Measurements from ENCODE around the gene SLC22A14.

DNA sequence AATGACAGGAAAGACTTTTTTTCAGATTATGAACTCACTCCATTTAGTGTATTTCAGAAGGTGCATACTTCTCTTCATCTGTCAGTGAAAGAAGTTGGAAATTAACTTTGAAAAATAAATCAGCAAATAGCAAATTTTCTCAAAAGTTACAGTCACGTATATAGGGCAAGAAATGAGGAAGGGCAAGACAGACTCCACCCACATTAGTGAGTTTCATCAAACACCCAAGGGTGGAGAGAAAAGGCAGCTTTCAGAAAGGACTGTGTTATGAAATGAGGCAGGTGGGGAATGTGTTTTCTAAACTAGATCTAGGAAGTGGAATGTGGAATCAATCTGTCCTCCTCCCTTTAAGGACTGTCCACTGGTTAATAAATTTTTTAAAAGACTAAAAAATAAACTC lies 13.6 kb upstream of the SLC22A14 start:
- TF ChIP-seq, protein P1, sequence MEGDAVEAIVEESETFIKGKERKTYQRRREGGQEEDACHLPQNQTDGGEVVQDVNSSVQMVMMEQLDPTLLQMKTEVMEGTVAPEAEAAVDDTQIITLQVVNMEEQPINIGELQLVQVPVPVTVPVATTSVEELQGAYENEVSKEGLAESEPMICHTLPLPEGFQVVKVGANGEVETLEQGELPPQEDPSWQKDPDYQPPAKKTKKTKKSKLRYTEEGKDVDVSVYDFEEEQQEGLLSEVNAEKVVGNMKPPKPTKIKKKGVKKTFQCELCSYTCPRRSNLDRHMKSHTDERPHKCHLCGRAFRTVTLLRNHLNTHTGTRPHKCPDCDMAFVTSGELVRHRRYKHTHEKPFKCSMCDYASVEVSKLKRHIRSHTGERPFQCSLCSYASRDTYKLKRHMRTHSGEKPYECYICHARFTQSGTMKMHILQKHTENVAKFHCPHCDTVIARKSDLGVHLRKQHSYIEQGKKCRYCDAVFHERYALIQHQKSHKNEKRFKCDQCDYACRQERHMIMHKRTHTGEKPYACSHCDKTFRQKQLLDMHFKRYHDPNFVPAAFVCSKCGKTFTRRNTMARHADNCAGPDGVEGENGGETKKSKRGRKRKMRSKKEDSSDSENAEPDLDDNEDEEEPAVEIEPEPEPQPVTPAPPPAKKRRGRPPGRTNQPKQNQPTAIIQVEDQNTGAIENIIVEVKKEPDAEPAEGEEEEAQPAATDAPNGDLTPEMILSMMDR (IDR thresholded peaks at IDR 0.05), result no peak
- TF ChIP-seq EZH2 (IDR thresholded peaks at IDR 0.05) (no peak), EZH2phosphoT487 (IDR thresholded peaks at IDR 0.05) (no peak)
